DOHH2 (cell line): ENCODE results near the gene SYNRG.
A peak's percentile ranks its signal among the peaks of the same experiment; 100 is the strongest.

ENCODE experiments used
- H3F3A ChIP-seq: fragments of 200-600 bp; sonication (generic), shearing (Covaris generic); 2 replicates; pipeline ENCODE4 v1.6.0; 2016; ENCODE audit warnings: antibody characterized with exemption, mild to moderate bottlenecking; ENCODE audit not compliant: control insufficient read depth, insufficient read depth
- H3K27ac ChIP-seq: fragments of 200-600 bp; sonication (generic); 2 replicates; pipeline ENCODE4 v1.5.1; 2014; ENCODE audit warnings: low read depth, mild to moderate bottlenecking, low read length, moderate library complexity
- H3K27me3 ChIP-seq: fragments of 200-600 bp; sonication (generic); 2 replicates; pipeline ENCODE4 v1.6.1; 2014; ENCODE audit warnings: mild to moderate bottlenecking, low read length, mixed read lengths; ENCODE audit not compliant: control insufficient read depth
- H3K36me3 ChIP-seq: fragments of 200-600 bp; sonication (generic); 2 replicates; pipeline ENCODE4 v1.6.1; 2014; ENCODE audit warnings: mild to moderate bottlenecking, low read length, moderate library complexity, mixed read lengths; ENCODE audit not compliant: control insufficient read depth
- H3K4me1 ChIP-seq: fragments of 200-600 bp; sonication (generic); 2 replicates; pipeline ENCODE4 v1.6.1; 2014; ENCODE audit warnings: mild to moderate bottlenecking, low read length, mixed read lengths; ENCODE audit not compliant: control insufficient read depth
- H3K4me2 ChIP-seq: fragments of 200-600 bp; sonication (generic); 2 replicates; pipeline ENCODE4 v1.6.0; 2014; ENCODE audit warnings: mild to moderate bottlenecking, low read length, moderate library complexity
- H3K4me3 ChIP-seq: fragments of 200-600 bp; sonication (generic); 2 replicates; pipeline ENCODE4 v1.5.1; 2014; ENCODE audit warnings: mild to moderate bottlenecking, low read length, mixed read lengths
- H3K79me2 ChIP-seq: fragments of 200-600 bp; sonication (generic); 2 replicates; pipeline ENCODE4 v1.6.1; 2014; ENCODE audit warnings: mild to moderate bottlenecking, low read length, mixed read lengths; ENCODE audit not compliant: control insufficient read depth
- H3K9me2 ChIP-seq: fragments of 200-600 bp; sonication (generic); replicated peaks from 2 replicates; pipeline ENCODE4 v1.6.1; 2014; ENCODE audit warnings: mild to moderate bottlenecking, low read length, mixed read lengths; ENCODE audit not compliant: control insufficient read depth
- H3K9me3 ChIP-seq: fragments of 200-600 bp; sonication (generic); 2 replicates; pipeline ENCODE4 v1.6.1; 2014; ENCODE audit warnings: antibody characterized with exemption, low read length, mixed read lengths; ENCODE audit not compliant: control insufficient read depth, insufficient read depth
- H4K20me1 ChIP-seq: fragments of 200-600 bp; sonication (generic); 2 replicates; pipeline ENCODE4 v1.6.0; 2014; ENCODE audit warnings: low read depth, mild to moderate bottlenecking, antibody characterized with exemption, low read length, moderate library complexity; ENCODE audit not compliant: control insufficient read depth, insufficient read depth
- CTCF ChIP-seq: fragments of 200-600 bp; sonication (generic); IDR thresholded peaks from one replicate; pipeline ENCODE4 v1.5.1; 2014; ENCODE audit warnings: antibody characterized with exemption, mild to moderate bottlenecking, low read depth, low read length; ENCODE audit not compliant: poor library complexity, severe bottlenecking
- EZH2phosphoT487 ChIP-seq: fragments of 200-600 bp; sonication (generic); IDR thresholded peaks from 2 replicates; pipeline ENCODE4 v1.6.1; 2017; ENCODE audit warnings: borderline replicate concordance, mild to moderate bottlenecking, antibody characterized with exemption, low read length, moderate library complexity, mixed read lengths

Gene SYNRG

GRCh38 chr17:37650419-37651003, 41.3 kb upstream of the SYNRG start:
- Histone ChIP-seq H3K79me2 (no peaks in the 10 kb centered on the region), H4K20me1 (no peaks in the 10 kb centered on the region), H3K36me3 (no peaks in the 10 kb centered on the region), H3K9me3 (no peaks in the 10 kb centered on the region), H3K27me3 (peaks cover 56% of the 10 kb centered on the region), H3K4me2 (no peak overlapping the region), H3K4me1 (no peaks in the 10 kb centered on the region), H3K27ac (no peak overlapping the region), H3K9me2 (no peaks in the 10 kb centered on the region), H3F3A (no peaks in the 10 kb centered on the region), H3K4me3 (no peak overlapping the region)
- no peak for TF ChIP-seq EZH2phosphoT487
- peak; percentile 50 for TF ChIP-seq CTCF

- Histone ChIP-seq H3K79me2 (no peaks in the 10 kb centered on the region), H3K4me3 (no peak overlapping the region)
- TF ChIP-seq CTCF (no peak), EZH2phosphoT487 (no peak)
Measured at GRCh38 chr17:37648555-37648954, 39.3 kb upstream of the SYNRG start.

GRCh38 chr17:37647856-37648255, 38.6 kb upstream of the SYNRG start:
- peaks cover 51% of the 10 kb centered on the region for H3K27me3 ChIP-seq
- no peak overlapping the region for H3K4me2 ChIP-seq

More at GRCh38 chr17:37648555-37648954, 39.3 kb upstream of the SYNRG start:
- Histone ChIP-seq H3F3A (no peaks in the 10 kb centered on the region), H3K27me3 (peaks cover 51% of the 10 kb centered on the region), H3K4me2 (no peak overlapping the region), H3K4me1 (peaks cover 4% of the 10 kb centered on the region), H4K20me1 (no peaks in the 10 kb centered on the region), H3K9me3 (no peaks in the 10 kb centered on the region), H3K36me3 (no peaks in the 10 kb centered on the region), H3K9me2 (no peaks in the 10 kb centered on the region), H3K27ac (no peak overlapping the region)

More at GRCh38 chr17:37647856-37648255, 38.6 kb upstream of the SYNRG start:
- Histone ChIP-seq H3K4me3 (no peak overlapping the region), H3K4me1 (peaks cover 6% of the 10 kb centered on the region), H3K9me3 (no peaks in the 10 kb centered on the region), H3K27ac (no peak overlapping the region), H3K79me2 (peaks cover 4% of the 10 kb centered on the region), H4K20me1 (no peaks in the 10 kb centered on the region), H3K9me2 (no peaks in the 10 kb centered on the region), H3K36me3 (peaks cover 3% of the 10 kb centered on the region; the same call in 1 of the 2 replicates), H3F3A (no peaks in the 10 kb centered on the region)
- TF ChIP-seq CTCF (no peak), EZH2phosphoT487 (no peak)
